Sciatic nerve (tissue), 2 donors: ENCODE measurements around the gene ART4. TPM values are rescaled to one million over a fixed set of nuclear protein-coding genes. Genes with fewer than 3 reads are reported as not detected.

Experiments used
- ATAC-seq: fragments of 200-7000 bp; cut with Tn5 transposase; one replicate; pipeline ENCODE4 v1.9.1; 2020; ENCODE audit warnings: mild to moderate bottlenecking, moderate library complexity
- DNase-seq: peaks from one replicate; pipeline ENCODE4 v3.0.0-alpha.2; 2020; ENCODE audit warnings: low spot score
- intact Hi-C: fragments of 100-400 bp; cut with DNase I; formaldehyde crosslinking; loops from one replicate; pipeline ENCODE4 v1.14.2; 2022
- total RNA-seq: library from RNA; stranded (reverse); fragmentation: NEBNext Ultra II Directional; extraction: Animal tissue kit (Norgen Biotek cat#: 25700); gene quantifications from one replicate; pipeline ENCODE4 v1.2.1, GENCODE V29; 2021
- donor health status: DM: no; HTN: no; CAD: no.
- donor health status: DM: no; HTN: no; CAD: no.

Gene ART4
- total RNA-seq, 1 donor from 2014 or later: 0.80 TPM

DNA sequence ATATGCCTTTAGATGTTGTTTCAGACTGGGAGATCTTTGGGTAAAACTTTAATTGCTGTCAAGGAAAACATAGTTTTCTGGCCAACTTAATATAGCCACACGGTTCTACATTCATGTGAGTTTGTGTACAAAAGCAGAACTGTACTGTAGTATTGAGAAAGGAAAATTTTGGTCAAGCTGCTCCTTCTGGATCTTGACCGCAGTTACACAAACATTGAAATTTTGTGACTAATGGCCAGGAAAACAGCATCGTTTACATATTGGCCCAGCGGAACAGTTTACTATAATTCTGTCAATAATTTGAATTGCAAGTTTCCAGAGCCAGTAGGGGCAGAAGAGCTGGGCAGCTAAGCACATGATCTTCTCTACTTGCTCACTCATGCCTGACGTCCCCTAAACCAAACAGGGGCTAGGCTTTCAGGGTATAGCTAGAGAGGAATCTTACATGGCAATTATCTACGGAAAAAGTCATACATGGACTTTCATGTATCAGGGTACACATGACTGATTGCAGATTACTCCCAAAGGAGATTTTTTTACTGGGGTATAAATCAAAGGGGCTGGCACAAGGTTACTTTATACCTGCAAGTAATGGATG, 11.4 kb upstream of the ART4 start:
- peak; percentile 71 for ATAC-seq
- intact Hi-C loops: no loop called here
- no peak for DNase-seq

DNA sequence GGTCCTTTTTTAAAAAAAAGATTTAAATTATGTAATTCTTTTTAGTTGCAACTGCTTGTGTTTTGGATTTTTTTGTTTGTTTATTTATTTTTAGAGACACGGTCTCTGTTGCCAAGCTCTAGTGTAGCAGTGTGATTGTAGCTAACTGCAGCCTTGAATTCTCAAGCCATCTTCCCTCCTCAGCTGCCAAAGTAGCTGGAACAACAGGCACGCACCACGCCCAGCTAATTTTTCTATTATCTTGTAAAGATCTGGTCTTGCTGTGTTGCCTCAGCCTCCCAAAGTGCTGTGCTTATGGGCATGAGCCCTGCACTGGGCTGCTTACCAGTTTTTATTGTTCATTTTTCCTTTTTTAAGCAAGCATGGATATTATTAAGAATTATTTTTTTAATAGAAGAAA, 10.6 kb upstream of the ART4 start:
- intact Hi-C loops: no loop called here
- peak; percentile 74 for ATAC-seq
- DNase-seq: no peak

DNA sequence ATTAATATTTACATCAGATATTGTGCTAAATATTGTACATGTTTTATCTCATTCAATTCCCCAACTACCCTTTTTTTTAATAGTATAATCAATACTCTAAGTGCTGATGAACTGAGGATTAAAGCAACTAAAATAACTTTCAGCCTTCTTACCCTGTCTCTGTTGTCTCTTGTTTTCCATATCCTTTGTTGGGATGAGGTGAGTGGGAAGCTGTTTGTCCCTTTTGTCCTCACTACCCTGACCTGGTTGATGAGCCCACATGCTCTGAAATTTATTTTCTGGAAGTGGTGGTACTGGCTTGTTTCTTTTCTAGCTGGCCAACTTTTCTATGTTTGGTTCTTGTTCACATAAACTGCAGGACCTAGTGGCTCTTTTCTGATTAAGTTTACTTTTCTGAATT, 9.6 kb upstream of the ART4 start:
- ATAC-seq (no peak), DNase-seq (no peak)
- intact Hi-C loops: no loop called here

DNA sequence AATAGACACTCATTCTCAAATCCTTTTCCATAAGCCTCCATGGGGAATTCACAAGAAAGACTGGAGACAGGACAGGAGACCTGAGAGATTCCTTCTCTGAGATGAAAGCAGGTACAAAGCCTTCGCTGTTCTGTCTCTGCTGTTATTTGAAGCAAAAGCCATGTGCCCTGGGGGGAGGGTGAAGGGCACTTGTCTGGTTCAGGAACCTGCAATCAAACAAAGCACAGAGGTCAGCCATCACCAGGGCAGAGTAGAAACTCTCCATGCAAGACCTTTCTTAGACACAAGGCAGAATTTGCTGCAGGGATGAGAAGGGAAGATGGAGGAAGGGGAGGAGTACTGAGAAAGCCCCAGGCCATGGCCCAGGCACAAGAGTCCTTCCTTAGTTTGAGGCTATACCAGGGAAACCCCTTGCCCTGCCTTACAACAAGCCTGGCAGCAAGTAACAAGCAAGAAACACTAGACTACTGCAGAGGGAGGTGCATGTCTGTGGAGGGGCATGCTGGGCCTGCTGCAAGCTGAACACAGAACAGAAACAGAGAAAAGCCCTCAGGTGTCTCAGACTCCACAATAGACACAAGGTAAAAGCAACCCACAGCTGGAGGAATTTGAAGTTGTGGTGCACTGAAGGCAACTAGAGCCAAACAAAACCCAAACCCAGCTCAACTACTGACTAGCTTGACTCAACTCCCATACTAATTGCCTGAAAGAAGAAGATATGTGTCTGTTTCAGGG, 7.8 kb upstream of the ART4 start:
- DNase-seq: no peak
- intact Hi-C loops: no loop called here
- ATAC-seq: no peak

DNA sequence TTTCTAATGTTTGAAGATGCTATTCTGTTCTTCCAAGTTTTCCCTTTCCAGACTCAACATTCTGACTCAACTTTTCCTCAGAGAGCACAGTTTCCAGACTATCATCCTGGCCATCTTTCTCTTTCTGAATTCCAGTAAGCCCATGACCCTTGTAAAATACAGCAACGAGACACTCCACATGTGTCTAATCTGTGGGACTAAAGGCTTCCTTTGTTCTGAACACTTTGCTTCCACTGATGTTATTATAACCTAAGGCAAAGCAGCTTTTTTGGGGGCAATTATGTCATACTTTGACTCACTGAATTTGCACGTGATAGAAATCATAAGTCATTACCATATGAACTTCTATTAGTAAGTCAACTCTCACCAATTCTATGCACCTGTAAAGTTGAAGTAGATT, 6.3 kb upstream of the ART4 start:
- ATAC-seq (peak; percentile 91), DNase-seq (no peak)
- intact Hi-C loops: loop anchor here (5.0 kb wide), 1 partner anchor 148 kb away; no protein-coding TSS in a partner anchor

DNA sequence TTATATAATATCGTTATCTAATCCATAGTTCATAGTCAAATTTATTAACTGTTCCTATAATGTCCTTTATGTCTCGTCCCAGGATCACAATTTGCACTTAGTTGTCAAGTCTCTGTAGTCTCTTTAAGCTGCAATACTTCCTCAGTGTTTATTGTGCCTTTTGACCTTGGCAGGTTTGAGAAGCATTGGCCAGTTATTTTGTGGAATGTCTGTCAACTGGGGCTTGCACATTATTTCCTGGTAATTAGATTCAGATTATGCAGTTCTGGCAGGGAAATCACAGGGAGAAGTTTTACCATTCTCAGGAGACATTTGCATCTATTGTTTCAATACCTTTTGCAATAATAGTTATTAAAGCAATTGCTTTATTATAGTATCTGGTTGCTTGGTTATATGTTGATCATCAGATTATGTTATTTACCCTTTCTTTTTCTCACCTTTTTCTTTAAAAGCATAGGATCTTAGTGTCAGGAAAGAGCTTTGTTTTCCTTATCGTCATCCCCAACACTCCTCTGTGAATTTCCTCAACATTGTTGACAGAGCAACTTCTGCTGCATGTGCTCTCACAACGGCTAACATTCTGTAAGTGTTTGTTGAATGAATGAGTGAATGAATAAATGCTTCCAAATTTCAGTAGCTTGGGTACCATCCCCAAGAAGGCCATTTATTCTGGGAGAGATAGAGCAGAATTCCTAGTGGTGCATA, 3.7 kb upstream of the ART4 start:
- intact Hi-C loops: loop anchor here (5.0 kb wide), 1 partner anchor 150 kb away; no protein-coding TSS in a partner anchor
- no peak for DNase-seq
- ATAC-seq: no peak

DNA sequence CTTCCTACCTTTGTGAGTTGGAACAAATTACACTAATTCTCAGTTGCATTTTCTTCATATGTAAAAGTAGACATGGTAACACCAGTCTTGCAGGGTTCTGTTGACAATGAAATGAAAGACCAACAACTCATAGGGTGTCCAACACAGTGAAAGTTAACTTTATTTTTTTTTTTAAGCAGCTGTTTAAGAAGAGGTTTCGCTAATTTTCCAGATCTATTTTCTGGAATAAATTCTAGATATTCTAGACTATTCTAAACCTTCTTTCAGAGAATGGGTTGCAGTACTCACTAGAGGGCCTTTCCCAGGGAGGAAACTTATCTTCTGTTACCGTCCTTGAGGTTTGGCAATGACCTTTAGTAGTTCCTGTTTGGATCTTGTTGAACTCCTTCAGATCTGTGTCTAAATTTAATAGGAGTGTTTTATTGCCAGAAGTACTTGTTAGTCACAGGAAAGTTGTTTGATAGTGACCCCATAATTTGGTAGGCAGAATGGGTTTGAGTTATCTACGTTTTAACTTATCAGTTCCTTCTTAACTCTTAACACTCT, 2.8 kb upstream of the ART4 start:
- DNase-seq (no peak), ATAC-seq (peak; percentile 28)
- intact Hi-C loops: loop anchor here (5.0 kb wide), 1 partner anchor 151 kb away; no protein-coding TSS in a partner anchor

DNA sequence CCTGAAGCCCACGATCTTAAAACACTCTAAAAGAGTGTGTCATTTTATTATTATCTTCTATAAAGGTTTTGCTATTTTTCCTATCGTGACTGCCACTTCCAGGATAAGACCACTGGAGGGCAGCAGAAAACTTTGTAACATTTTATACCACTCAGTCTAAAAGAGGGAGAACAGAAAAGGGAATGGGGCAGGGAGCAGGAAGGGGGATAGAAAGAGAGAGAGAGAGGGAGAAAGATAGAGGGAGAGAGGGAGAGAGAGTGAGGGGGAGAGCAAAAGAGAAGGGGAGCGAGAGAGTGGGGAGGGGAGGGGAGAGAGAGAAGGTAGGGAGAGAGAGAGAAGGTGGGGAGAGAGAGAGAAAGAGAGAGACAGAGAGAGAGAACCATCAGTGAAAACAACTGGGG, 2.0 kb upstream of the ART4 start:
- ATAC-seq (peak; percentile 74), DNase-seq (no peak)
- intact Hi-C loops: loop anchor here (5.0 kb wide), 1 partner anchor 152 kb away; no protein-coding TSS in a partner anchor

DNA sequence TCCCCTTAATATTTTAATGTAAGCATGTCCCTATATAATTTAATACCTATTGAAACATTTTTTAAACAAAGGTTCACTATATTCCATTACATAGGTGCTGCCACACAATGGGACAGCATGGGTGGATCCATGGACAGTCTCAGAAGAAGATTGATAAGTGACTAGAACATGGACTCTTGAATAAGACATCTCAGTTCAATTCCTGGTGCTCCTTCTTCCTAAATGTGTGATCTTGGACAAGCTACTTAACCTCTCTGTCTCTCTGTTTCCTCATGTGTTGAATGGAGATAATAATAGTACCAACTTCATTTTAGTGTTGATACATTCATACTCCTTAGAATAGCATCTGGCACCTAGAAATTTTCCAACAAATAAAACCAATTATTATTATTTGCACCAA, 1.1 kb upstream of the ART4 start:
- ATAC-seq (no peak), DNase-seq (no peak)
- intact Hi-C loops: no loop called here

DNA sequence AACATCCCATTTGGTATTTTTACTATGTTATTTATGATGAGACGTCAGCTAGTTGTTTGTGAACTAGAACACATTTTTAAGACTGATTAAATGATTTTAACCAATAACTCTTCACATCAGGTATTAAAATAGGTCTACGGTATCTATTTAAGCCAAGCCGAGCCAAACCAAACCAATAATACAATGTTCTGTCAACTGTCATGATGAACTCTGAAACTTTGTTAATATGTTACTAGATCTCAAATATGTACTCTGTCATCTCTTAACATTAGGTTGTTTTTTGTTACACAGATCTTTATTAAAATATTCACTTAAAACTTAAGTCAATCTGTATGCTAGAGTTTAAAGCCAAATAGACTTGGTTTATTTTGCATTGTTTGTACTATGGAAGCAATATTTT, 1.0 kb downstream of the ART4 start:
- no peak for DNase-seq
- no peak for ATAC-seq
- intact Hi-C loops: no loop called here

DNA sequence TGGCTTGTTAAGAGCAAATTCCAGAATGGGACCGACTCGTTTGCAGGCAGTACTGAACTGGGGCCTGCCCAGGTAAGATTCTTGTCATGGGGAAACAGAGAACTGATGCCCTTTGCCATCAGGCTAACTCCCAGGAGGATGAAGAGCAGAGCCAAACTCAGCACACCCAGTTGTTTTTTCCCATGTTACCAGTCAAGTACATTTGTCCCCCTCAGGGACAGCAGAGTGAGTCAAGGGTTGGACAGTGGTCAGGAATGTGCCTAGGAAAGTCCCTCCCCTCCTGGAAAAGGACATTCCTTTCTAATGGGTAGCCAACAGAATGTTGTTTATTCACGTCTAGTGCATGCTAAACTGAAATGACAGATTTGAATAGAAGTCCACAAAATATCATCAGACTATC, 1.6 kb downstream of the ART4 start:
- intact Hi-C loops: no loop called here
- ATAC-seq (peak; percentile 79), DNase-seq (no peak)

DNA sequence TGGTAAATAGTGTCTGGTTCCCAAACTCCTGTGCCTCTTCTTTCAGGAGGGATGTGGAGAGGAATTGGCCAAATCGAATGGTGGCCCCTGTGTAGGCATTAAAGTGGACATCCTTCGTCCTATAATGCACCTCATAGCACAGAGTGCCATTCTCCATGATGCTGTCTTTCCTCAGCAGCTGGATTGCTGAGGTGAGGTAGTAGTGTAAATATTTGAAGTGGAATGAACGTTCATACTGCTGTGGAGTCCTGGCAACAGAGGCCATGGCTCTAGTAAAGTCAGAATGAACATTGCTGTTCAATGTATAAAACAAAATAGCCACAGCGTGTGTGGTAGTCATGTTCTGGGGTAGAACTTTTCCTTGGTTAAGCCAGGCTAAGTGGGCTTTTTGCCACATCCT, 2.7 kb downstream of the ART4 start:
- DNase-seq: no peak
- intact Hi-C loops: no loop called here
- ATAC-seq: no peak

DNA sequence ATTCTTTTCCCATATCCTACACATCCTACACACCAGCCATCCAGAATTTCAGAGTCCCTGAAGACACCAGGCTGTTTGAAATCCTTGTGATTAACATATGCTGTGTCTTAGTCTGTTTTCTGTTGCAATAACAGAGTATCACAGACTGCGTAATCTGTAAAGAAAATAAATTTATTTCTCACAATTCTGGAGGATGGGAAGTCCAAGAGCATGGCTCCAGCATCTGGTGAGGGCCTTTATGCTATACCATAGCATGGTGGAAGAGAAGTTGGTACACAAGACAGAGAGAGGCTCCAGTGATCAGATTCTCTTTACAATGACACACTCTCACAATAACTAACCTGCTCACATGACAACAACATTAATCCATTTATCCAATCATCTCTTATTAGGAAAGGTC, 4.1 kb downstream of the ART4 start:
- intact Hi-C loops: no loop called here
- DNase-seq: no peak

DNA sequence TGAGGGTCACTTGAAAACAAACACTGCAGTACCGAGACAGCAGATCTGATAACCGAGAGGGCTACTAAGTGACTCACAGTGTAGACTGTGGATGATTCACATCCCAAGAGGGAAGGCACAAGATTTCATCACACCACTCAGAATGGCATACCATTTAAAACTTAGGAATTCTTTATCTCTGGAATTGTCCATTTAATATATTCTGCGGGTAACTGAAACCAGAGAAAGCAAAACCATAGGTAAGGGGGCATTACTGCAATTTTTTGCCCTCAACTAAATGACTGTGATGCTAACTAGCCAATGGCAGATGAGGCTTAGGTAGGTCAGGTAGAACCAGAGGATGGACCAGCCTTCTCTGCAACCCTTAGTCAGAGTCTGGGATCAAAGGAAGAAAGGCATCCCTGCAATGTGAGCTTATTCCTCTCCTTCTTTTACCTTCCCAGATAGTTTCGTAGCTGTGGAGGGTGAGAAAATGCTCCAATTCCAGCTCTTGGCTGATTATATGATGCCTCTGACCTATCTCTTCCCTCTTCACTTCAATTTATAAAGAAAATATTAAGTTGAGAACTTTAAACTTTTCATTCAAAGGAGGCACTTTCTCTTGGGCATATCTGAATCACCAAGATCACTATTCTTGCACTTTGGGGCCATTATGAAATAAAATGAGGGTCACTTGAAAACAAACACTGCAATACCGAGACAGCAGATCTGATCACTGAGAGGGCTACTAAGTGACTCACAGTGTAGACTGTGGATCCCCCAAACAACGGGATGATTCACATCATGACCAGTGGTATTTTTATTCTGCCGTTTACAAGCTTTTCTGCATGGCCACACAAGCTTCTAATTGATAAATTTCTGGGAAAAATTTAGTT, 6.8 kb downstream of the ART4 start:
- intact Hi-C loops: no loop called here

More for the DNA sequence above, 4.1 kb downstream of the ART4 start:
- no peak for ATAC-seq

DNA sequence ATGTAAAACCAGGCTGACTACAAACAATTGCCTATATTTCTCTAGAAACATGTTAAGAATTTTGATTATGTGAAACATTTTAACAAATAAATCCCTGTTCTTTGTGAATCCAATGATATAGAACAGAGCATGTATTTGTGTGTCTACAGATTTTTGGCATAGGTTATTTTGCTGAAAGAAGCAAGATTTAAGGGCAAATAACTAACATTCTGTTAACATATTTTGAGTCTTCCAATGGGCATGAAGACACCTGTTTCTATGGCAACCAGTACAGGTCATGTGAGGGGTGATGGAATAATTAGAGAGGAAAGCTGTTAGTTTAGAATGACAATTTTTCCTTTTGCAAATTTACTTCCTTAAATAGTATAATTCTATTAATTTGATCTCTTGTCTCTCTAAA, 8.8 kb downstream of the ART4 start:
- ATAC-seq (no peak), DNase-seq (no peak)
- intact Hi-C loops: no loop called here

More for the DNA sequence above, 6.8 kb downstream of the ART4 start:
- DNase-seq (no peak), ATAC-seq (no peak)

DNA sequence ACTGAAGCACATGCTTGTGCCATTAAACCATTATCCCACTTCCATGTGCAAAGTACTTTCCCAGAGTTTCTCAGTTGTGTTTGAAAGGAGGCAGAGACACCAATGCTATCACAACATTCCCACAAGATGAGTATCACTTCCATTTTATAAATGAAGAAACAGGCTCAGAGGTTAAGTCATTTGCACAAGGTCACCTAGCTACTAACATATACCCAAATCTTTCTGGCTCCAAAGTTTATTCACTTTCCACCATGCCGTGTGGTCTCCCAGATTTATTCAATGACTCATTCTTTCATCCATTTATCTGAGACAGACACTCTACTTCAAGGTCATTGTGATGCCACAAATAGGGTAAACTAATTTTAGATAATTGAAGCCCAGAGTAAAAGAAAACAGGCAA, 9.4 kb downstream of the ART4 start:
- no peak for DNase-seq
- ATAC-seq: no peak
- intact Hi-C loops: no loop called here

DNA sequence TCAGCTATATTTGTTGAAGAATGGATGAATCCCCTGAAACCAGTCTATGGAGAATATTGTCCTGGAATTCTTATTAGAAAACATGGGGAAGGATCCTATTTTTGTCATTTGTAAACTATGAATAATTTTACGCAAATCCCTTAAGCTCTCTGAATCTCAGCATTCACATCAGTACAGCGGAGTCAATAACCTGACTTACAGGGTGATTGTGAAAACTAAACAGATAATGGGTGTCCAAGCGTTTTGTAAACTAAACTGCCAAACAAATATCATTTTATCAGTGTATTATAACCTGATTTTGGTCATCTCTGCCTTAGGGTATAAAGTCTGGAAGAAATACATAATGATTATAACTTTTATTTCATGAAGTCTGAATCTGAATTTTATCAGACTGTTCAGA, 10.0 kb downstream of the ART4 start:
- intact Hi-C loops: no loop called here
- ATAC-seq: no peak

DNA sequence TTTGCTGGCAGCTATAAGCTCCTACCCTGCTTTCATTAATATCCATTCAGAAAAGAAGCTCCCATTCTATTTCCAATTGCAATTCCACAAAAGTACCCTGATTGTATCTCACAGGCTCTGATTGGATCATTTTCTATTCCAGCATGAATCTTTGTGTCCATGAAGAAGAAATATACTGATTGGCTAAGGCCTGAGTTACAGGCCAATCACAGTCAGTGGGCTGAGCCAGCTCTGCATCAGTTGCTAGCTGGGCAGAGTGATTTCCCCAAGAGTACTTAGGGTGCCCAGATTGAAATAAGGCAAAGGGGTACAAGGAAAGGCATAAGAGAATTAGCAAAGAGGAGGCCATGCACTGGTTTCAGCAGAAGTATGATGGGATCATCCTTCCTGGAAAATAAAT, 14.4 kb downstream of the ART4 start:
- ATAC-seq (no peak), DNase-seq (no peak)
- intact Hi-C loops: no loop called here

More for the DNA sequence above, 10.0 kb downstream of the ART4 start:
- no peak for DNase-seq

DNA sequence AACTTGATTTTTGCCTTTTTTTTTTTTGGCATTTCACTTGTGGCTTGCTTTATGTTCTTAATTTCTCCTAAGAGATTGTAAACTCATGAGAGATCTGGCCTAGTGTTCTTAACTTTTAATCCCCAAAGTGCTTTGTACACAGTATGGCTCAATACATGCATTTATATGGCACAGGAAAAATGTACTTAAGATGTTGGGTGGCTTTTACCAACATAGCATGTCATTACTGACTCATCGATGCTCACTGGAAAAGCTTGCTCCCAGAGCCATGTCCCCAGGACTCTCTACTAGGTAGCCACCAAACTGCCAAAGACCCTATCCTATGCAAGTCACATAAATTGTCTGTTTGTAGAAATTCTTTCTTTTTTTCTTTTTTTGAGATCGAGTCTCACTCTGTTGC, 16.3 kb downstream of the ART4 start:
- no peak for DNase-seq
- no peak for ATAC-seq
- intact Hi-C loops: no loop called here
